Activated B cell treated with CpG ODN at 0.5 μM for 24 hours (primary cell): ENCODE data around the gene NUMBL. TPM values are rescaled to one million over a fixed set of nuclear protein-coding genes. Genes with fewer than 3 reads are reported as not detected.

ENCODE experiments used
- ATAC-seq: fragments of 200-7000 bp; cut with Tn5 transposase; one replicate; pipeline ENCODE4 v1.10.0; 2021; ENCODE audit warnings: low read depth, mild to moderate bottlenecking, moderate library complexity
- CTCF ChIA-PET: fragments of 350-600 bp; sonication (Branson Sonifier 250); formaldehyde crosslinking; loops from one replicate; lab custom pipeline; 2021; ENCODE audit warnings: antibody characterized with exemption; lab: Charles Lee
- POLR2A ChIA-PET: fragments of 350-600 bp; sonication (Branson Sonifier 250); formaldehyde crosslinking; loops from one replicate; lab custom pipeline; 2021; ENCODE audit warnings: antibody characterized with exemption; lab: Charles Lee
- DNase-seq: peaks from one replicate; pipeline ENCODE4 v3.0.0; 2022
- H3K27ac Mint-ChIP-seq: one replicate; pipeline ENCODE4 v1.8.0; 2020; ENCODE audit warnings: mixed read lengths
- H3K27me3 Mint-ChIP-seq: one replicate; pipeline ENCODE4 v1.8.0; 2021; ENCODE audit warnings: mixed read lengths
- H3K36me3 Mint-ChIP-seq: one replicate; pipeline ENCODE4 v1.8.0; 2021; ENCODE audit warnings: low read depth, mixed read lengths
- H3K4me1 Mint-ChIP-seq: one replicate; pipeline ENCODE4 v1.8.0; 2021; ENCODE audit warnings: mixed read lengths
- H3K4me3 Mint-ChIP-seq: one replicate; pipeline ENCODE4 v1.8.0; 2020; ENCODE audit warnings: mild to moderate bottlenecking, mixed read lengths
- H3K9me3 Mint-ChIP-seq: one replicate; pipeline ENCODE4 v1.8.0; 2020; ENCODE audit warnings: mixed read lengths
- CTCF ChIP-seq: fragments of 200-600 bp; IDR thresholded peaks from one replicate; pipeline ENCODE4 v1.8.0; 2022; ENCODE audit warnings: antibody characterized with exemption, mild to moderate bottlenecking
- intact Hi-C: fragments of 100-400 bp; cut with micrococcal nuclease; formaldehyde crosslinking; loops from one replicate; pipeline ENCODE4 v1.15.1; 2024
- total RNA-seq: library from RNA; stranded (reverse); gene quantifications from 2 replicates; pipeline ENCODE4 v1.2.3, GENCODE V29; 2022

NUMBL gene
- total RNA-seq, 1 donor from 2014 or later = 11.8 TPM

GRCh38 chr19:40724315-40724714 is 33.9 kb upstream of the NUMBL start:
- POLR2A ChIA-PET = interaction anchor here (0.8 to 1.4 kb wide), 2 partner anchors 31 to 54 kb away, joined by 3 read pairs; partner anchors contain the start of gene RAB4B
- intact Hi-C loops = no loop called here
- Mint-ChIP-seq H3K4me1 (peaks cover 30% of the 10 kb centered on the region), H3K27me3 (no peaks in the 10 kb centered on the region), H3K36me3 (peaks cover 68% of the 10 kb centered on the region), H3K4me3 (no peak overlapping the region), H3K9me3 (no peaks in the 10 kb centered on the region), H3K27ac (no peak overlapping the region)
- no peak for TF ChIP-seq CTCF
- CTCF ChIA-PET = no interaction called here
- DNase-seq (no peak), ATAC-seq (no peak)

GRCh38 chr19:40723661-40724254 is 33.3 kb upstream of the NUMBL start:
- Mint-ChIP-seq H3K27ac (no peak overlapping the region), H3K9me3 (no peaks in the 10 kb centered on the region), H3K4me3 (no peak overlapping the region), H3K27me3 (no peaks in the 10 kb centered on the region), H3K4me1 (peaks cover 34% of the 10 kb centered on the region), H3K36me3 (peaks cover 65% of the 10 kb centered on the region)
- POLR2A ChIA-PET = interaction anchor here (1.4 kb wide), 1 partner anchor 55 kb away, joined by 3 read pairs; the partner anchor contains the start of gene RAB4B
- no peak for ATAC-seq
- intact Hi-C loops = no loop called here
- CTCF ChIA-PET = no interaction called here
- TF ChIP-seq CTCF = no peak
- DNase-seq = no peak

GRCh38 chr19:40721936-40722661 is 31.6 kb upstream of the NUMBL start:
- no peak overlapping the region for H3K4me3 Mint-ChIP-seq

DNA sequence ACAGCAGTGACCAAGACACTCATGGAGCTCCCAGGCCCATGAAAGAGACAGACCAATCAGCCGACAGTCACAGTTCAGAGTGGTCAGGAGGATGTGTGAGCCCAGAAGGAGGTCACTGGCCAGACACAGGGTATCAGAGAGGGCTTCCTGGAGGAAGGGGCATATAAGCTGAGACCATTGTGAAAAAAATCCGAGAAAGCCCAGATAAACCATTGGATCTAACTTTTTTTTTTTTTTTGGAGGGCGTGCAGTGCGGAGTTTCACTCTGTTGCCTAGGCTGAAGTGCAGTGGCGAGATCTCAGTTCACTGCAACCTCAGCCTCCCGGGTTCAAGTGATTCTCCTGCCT is 30.7 kb upstream of the NUMBL start:
- DNase-seq (no peak), ATAC-seq (no peak)
- TF ChIP-seq CTCF = no peak
- H3K27ac Mint-ChIP-seq = no peak overlapping the region
- H3K4me3 Mint-ChIP-seq = peak overlapping the region; percentile 35
- CTCF ChIA-PET = no interaction called here
- peaks cover 55% of the 10 kb centered on the region for H3K36me3 Mint-ChIP-seq
- intact Hi-C loops = no loop called here
- H3K9me3 Mint-ChIP-seq = no peaks in the 10 kb centered on the region
- peaks cover 52% of the 10 kb centered on the region for H3K4me1 Mint-ChIP-seq
- H3K27me3 Mint-ChIP-seq = no peaks in the 10 kb centered on the region
- POLR2A ChIA-PET = interaction anchor here (0.6 to 1.5 kb wide), 10 partner anchors 11 to 1675 kb away, joined by 3 to 13 read pairs (median 3); partner anchors contain the start of genes ACTMAP, EGLN2 and RAB4B

More at GRCh38 chr19:40721936-40722661, 31.6 kb upstream of the NUMBL start:
- ATAC-seq (no peak), DNase-seq (no peak)
- TF ChIP-seq CTCF = no peak
- ChIA-PET POLR2A (interaction anchor here (0.7 to 1.2 kb wide), 3 partner anchors 20 to 1674 kb away, joined by 3 to 5 read pairs (median 3); no protein-coding TSS in a partner anchor), CTCF (interaction anchor here (0.6 to 1.1 kb wide), 2 partner anchors 47 to 76 kb away, joined by 3 read pairs; no protein-coding TSS in a partner anchor)
- Mint-ChIP-seq H3K27me3 (no peaks in the 10 kb centered on the region), H3K9me3 (no peaks in the 10 kb centered on the region), H3K27ac (no peak overlapping the region), H3K36me3 (peaks cover 56% of the 10 kb centered on the region), H3K4me1 (peaks cover 46% of the 10 kb centered on the region)
- intact Hi-C loops = no loop called here

DNA sequence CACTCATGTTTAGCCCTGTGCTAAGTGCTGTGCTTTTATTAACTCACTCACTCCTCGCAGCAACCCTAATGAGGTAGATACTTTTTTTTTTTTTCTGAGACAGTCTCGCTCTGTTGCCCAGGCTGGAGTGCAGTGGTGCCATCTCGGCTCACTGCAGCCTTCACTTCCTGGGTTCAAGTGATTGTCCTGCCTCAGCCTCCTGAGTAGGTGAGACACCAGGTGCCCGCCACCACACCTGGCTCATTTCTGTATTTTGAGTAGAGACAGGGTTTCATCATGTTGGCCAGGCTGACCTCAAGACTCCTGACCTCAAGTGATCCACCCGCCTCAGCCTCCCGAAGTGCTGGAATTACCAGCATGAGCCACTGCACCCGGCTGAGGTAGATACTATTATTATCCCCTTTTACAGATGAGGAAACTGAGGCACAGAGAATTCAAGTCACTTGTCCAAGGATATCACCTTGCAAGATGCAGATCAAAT is 29.0 kb upstream of the NUMBL start:
- CTCF ChIA-PET = no interaction called here
- POLR2A ChIA-PET = interaction anchor here (0.7 to 1.8 kb wide), 5 partner anchors 11 to 79 kb away, joined by 3 to 11 read pairs (median 6); partner anchors contain the start of genes ACTMAP, EGLN2 and RAB4B
- H3K27ac Mint-ChIP-seq = peak overlapping the region; percentile 18
- ATAC-seq (no peak), DNase-seq (no peak)
- peaks cover 45% of the 10 kb centered on the region for H3K36me3 Mint-ChIP-seq
- no peak for TF ChIP-seq CTCF
- H3K4me3 Mint-ChIP-seq = peak overlapping the region; percentile 88
- H3K9me3 Mint-ChIP-seq = no peaks in the 10 kb centered on the region
- H3K4me1 Mint-ChIP-seq = peaks cover 69% of the 10 kb centered on the region
- no peaks in the 10 kb centered on the region for H3K27me3 Mint-ChIP-seq
- intact Hi-C loops = loop anchor here (5.0 to 10.0 kb wide), 3 partner anchors 37 to 633 kb away; partner anchors contain the start of gene TGFB1
